NCI-H1694 (cell line): ENCODE measurements around the gene SIMC1.
"Not testable (repeated sequence)": the region's sequence is repeated elsewhere in the genome, so short reads cannot be mapped to it uniquely, and the experiment has no call there.

Experiments
- DNase-seq: peaks from one replicate; lab custom pipeline; 2025; lab: John Stamatoyannopoulos, UW

Gene SIMC1

GRCh38 chr5:176305356-176305755 lies 67.1 kb downstream of the SIMC1 start:
- DNase-seq = not testable (repeated sequence)

- no peak for DNase-seq
Observed at GRCh38 chr5:176317534-176318374, 79.5 kb downstream of the SIMC1 start.

- no peak for DNase-seq
Observed at GRCh38 chr5:176319827-176320554, 81.8 kb downstream of the SIMC1 start.

- no peak for DNase-seq
Observed at GRCh38 chr5:176320577-176320976, 82.4 kb downstream of the SIMC1 start.

- no peak for DNase-seq
Observed at GRCh38 chr5:176334031-176334770, 96.0 kb downstream of the SIMC1 start.

GRCh38 chr5:176337913-176338312 lies 99.7 kb downstream of the SIMC1 start:
- no peak for DNase-seq

GRCh38 chr5:176339304-176339703 lies 101.1 kb downstream of the SIMC1 start:
- DNase-seq = no peak

GRCh38 chr5:176341325-176342157 lies 103.3 kb downstream of the SIMC1 start:
- DNase-seq = no peak

- DNase-seq = no peak
Observed at GRCh38 chr5:176342158-176342483, 103.9 kb downstream of the SIMC1 start.

GRCh38 chr5:176342766-176343458 lies 104.7 kb downstream of the SIMC1 start:
- no peak for DNase-seq

- DNase-seq = no peak
Observed at GRCh38 chr5:176350416-176350815, 112.2 kb downstream of the SIMC1 start.

GRCh38 chr5:176352116-176352878 lies 114.1 kb downstream of the SIMC1 start:
- no peak for DNase-seq

GRCh38 chr5:176353533-176353932 lies 115.3 kb downstream of the SIMC1 start:
- DNase-seq = no peak

- no peak for DNase-seq
Observed at GRCh38 chr5:176355400-176356178, 117.4 kb downstream of the SIMC1 start.

- DNase-seq = no peak
Observed at GRCh38 chr5:176356179-176356566, 117.9 kb downstream of the SIMC1 start.

- no peak for DNase-seq
Observed at GRCh38 chr5:176359658-176360057, 121.4 kb downstream of the SIMC1 start.

- no peak for DNase-seq
Observed at GRCh38 chr5:176360894-176361436, 122.7 kb downstream of the SIMC1 start.

- peak; percentile 66 for DNase-seq
Observed at GRCh38 chr5:176361437-176362232, 123.4 kb downstream of the SIMC1 start, which contains the start of gene KIAA1191. Gene KIAA1191 (minus strand): TSS chr5:176361764. CDS start chr5:176359508, 2,256 bp downstream.

GRCh38 chr5:176362233-176362490 lies 123.9 kb downstream of the SIMC1 start:
- DNase-seq = no peak
